ENCODE measurements around the gene RSF1.
"Not testable (repeated sequence)": the region's sequence is repeated elsewhere in the genome, so short reads cannot be mapped to it uniquely, and the experiment has no call there.

The RSF1 gene

GRCh38 chr11:77687088-77687487 lies 133.4 kb downstream of the RSF1 start:
- no peak for DNase-seq (ENCODE audit: low spot score)

DNA sequence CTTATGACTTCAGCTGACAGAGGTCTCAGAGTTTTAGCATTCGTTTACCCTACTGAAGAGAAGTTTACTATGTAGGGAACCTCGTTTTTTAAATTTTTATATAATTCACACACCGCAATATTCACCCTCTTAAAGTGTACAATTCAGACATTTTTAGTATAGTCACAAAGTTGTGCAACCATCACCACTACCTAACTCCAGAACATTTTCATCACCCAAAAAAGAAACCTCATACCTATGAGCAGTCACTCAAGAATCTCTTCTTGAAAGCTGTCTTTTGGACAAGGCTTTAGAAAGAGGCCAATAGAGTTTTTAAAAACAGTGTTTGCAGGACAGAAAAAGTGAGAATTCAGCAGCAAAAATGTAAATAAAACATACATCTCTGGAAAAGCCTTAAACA lies 143.4 kb downstream of the RSF1 start:
- no peak for DNase-seq (ENCODE audit: low spot score)

DNA sequence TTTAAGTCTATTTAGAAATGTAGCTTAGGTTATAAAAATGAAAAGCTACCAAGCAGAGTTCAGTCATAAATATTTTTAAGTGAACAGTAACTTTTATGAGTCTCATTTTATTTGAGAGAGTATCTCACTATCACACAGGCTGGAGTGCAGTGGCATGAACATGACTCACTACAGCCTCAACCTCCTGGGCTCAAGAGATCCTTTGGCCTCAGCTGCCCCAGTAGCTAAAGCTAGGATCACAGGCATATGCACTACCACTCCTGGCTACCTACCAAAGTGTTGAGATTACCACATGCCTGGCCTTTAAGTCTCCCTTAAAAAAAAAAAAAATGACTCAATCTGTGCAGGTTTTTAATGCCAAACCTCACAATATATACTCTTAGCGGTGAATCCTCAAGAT lies 148.3 kb downstream of the RSF1 start:
- DNase-seq (ENCODE audit: low spot score) = no peak

GRCh38 chr11:77669848-77670511 lies 150.5 kb downstream of the RSF1 start:
- DNase-seq (ENCODE audit: low spot score) = no peak

DNA sequence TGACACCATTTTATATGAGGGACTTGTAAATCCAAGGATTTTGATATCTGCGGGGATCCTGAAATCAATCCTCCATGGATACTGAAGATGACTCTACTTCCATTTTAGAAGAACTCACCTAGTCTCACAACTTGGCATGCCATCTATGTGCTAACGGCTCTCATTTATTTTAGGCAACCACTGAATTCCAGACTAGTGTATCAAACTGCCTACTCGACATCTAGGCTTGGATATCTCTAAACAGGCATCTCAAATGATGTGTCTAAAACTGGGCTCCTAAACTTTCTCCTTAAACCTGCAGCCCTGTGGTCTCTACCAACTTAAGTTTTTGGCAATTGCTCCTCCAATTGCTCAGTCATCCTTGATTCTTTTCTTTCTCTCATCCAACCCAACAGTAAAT lies 151.8 kb downstream of the RSF1 start:
- DNase-seq (ENCODE audit: low spot score) = no peak

DNA sequence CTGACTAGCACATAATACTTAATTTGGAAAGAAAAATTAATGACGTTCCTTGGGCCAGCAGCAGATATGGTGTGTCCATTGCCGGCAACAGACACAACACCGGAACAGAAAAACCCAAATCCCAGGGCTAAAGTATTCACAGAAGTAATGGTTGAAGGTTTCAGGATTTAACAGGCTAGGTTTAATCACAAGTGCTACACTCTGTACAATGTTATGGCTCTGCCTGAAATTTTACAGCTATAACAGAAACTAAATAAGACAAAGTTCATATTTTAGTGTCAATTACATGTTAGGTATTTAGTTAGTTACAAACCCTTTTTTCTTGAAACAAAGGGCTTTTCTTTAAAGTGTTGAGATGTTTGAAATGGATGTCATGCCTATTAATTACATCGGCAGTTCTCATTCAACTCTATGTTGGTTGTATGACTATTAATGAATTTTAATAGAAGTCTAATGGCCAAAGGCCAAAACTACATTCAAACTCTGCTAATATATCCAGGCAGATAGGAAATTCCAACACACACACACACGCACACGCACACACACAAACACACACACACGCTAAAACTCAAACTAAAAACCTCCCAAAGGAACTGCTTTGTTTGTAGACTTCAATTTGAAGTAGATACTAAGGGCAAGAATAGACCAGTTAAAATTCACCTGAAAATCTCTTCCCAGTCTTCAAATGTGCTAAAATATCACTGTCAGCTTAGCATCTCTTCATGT lies 155.1 kb downstream of the RSF1 start:
- DNase-seq (ENCODE audit: low spot score) = no peak

DNA sequence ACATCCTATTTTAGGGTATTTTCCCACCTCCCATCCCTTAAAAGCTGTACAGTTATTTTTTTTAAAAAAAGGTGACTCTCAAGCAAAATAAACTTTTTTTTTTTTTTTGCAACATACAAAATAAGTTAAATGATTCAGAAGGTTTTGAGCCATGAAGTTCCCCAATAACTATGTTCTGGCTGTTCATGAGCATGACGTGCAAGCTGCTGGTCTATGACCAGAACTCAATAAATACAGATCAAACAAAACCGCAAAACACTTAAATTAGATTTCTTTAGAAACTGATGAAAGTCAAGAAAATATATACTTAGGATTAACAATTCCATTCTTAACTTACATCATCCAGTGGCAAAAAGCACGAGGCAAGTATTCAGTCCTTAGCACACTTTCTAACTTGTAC lies 158.9 kb downstream of the RSF1 start:
- DNase-seq (ENCODE audit: low spot score) = no peak

GRCh38 chr11:77660947-77661346 lies 159.6 kb downstream of the RSF1 start:
- no peak for DNase-seq (ENCODE audit: low spot score)

- no peak for DNase-seq (ENCODE audit: low spot score)
These were observed 162.1 kb downstream of the RSF1 start for GRCh38 chr11:77658213-77659013.

DNA sequence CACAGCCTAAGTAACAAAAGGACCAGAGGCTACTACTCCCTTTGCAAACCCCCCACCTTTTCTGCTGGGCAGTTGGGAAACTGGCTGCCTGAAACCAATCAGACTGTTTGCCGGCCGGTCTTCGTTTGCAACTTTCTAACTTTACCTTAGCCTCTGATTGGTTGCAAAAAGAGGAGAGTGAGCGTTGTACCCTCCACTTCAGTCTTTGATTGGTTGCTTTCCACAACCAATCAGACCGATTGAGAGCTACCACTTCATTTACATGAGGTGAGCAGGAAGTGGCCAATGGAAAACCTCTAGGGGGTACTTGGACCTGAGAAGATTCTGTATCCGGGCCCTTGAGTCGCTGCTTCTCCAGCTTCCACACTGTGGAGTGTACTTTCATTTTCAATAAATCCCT lies 164.2 kb downstream of the RSF1 start:
- no peak for DNase-seq (ENCODE audit: low spot score)

DNA sequence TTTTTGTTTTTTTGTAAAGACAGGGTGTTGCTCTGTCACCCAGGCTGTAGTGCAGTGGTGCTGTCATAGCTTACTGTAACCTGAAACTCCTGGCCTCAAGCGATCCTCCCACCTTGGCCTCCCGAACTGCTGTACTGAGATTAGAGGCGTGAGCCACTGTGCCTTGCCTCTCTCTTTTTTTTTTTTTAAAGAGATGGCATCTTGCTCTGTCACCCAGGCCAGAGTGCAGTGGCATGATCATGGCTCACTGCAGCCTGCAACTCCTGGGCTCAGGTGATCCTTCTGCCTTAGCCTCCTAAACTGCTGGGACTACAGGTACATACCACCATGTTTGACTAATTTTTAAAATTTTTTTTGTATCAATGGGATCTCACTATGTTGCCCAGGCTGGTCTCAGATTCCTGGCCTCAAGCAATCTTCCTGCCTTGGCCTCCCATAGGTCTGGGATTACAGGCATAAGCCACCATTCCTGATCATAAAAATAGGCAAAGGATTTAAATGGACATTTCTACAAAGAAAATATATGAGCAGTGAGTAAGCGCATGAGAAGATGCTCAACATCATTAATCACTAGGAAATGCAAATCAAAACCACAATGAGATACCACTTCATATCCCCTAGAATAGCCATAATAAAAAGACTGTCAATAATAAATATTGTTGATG lies 165.6 kb downstream of the RSF1 start:
- no peak for DNase-seq (ENCODE audit: low spot score)

DNA sequence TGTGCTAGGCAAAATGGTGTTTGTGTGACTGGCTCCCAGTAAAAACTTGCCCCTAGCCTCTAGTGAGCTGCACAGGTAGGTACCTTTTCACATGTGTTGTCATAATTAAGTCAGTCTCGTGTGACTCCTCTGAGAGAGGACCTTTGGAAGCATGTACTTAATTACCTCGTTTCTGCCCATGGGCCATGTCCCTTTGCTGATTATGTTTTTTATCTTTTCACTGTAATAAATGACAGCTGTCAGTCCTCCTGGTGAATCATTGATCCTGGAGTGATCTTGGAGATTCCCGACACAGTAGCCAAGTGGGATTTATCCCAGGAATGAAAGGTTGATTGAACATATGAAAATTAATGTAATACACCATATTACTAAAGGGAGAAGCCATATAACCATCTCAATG lies 170.4 kb downstream of the RSF1 start:
- no peak for DNase-seq (ENCODE audit: low spot score)

DNA sequence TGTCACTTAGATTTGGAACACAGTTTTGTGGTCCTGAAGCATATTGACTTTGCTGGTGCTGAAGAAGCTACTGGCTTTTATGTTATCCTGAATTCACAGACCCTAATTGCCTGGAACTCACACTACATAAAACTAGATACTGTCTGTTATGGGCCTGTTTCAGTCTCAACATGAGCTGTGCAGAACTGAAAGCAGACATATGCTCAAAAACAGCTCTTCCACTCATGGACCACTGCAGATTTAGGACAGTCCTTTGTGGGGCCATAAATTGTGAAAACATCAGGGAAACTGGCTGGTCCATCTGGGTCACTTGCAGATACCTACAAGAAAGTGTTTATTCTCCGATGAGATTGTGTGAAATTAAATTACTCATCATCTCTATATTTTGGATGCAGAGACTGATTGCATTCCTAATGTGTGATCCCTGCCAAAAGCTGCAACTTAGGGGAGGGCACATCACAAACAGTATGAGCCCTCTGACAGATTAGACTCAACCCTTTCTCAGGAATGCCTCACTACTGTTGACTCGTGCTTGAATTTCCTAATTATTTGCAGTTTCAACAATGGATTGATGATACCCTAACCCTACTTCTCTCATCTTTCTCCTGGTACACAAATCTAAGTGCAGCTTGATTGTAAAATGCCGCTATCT lies 172.7 kb downstream of the RSF1 start:
- DNase-seq (ENCODE audit: low spot score) = no peak

DNA sequence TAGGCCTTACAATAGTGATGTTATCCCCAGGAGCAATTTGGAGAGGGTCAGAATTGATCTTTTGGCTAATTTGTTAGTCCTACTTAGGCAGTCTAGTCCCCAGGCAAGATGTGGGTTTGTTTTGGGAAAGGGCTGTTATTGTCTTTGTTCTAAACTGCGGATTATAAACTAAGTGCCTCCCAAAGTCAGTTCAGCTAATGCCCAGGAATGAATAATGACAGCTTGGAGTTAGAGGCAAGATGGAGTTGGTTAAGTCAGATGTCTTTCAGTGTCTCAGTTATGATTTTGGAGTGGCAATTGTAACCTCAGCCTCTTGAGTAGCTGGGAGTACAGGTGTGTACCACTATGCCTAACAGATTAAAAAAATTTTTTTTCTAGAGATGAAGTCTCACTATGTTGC lies 175.6 kb downstream of the RSF1 start:
- DNase-seq (ENCODE audit: low spot score) = no peak

DNA sequence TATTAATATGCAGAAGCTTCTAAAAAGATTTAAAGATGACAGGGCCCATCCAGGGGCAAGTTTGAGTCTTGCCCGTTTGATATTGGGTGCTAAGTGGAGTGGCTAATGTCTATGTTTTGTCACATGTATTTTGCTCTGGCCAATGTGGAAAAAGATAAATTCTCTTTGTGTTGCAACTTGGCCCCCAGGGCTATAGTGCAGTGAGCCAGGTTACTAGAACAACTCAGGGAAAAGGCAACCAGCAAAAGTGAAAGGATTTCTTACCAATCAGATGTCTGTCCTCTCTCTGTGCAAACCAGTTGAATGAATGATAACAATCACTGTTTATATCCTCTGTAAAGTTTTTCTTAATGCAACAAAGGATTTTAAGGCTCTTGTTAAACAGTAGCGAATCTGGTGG lies 178.3 kb downstream of the RSF1 start:
- no peak for DNase-seq (ENCODE audit: low spot score)

GRCh38 chr11:77637345-77638165 lies 183.0 kb downstream of the RSF1 start, which contains the start of gene CLNS1A:
Gene CLNS1A (minus strand): TSS chr11:77637794. CDS start chr11:77637714, 80 bp downstream.
- DNase-seq (ENCODE audit: low spot score) = peak; percentile 91

GRCh38 chr11:77636731-77637344 lies 183.7 kb downstream of the RSF1 start:
- DNase-seq (ENCODE audit: low spot score) = no peak

GRCh38 chr11:77633926-77634325 lies 186.6 kb downstream of the RSF1 start:
- DNase-seq (ENCODE audit: low spot score) = not testable (repeated sequence)

DNA sequence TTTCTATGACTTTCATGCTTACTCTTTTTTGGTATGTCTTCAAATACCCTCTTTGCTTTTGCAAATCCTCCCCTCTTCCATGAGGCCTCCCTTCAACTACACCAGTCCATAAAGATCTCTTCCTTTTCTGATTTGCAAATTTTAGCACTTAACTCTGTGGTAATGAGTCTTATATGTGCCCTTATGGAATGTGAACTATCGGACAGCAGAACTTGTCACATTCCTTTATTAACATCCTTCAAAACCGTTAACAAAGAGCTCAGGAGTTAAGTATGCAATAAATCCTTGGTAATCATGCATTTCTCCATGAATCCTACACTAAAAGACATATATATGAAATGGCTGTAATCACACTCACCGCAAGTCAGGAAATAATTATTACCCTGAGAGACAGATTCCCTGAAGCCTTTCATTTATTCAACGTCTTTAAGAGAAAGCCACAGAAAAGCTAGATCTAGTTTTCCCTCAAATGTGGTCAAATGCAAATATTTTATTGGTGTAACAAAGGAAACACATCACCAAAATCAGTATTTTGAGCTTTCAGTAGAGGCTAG lies 190.3 kb downstream of the RSF1 start:
- no peak for DNase-seq (ENCODE audit: low spot score)

DNA sequence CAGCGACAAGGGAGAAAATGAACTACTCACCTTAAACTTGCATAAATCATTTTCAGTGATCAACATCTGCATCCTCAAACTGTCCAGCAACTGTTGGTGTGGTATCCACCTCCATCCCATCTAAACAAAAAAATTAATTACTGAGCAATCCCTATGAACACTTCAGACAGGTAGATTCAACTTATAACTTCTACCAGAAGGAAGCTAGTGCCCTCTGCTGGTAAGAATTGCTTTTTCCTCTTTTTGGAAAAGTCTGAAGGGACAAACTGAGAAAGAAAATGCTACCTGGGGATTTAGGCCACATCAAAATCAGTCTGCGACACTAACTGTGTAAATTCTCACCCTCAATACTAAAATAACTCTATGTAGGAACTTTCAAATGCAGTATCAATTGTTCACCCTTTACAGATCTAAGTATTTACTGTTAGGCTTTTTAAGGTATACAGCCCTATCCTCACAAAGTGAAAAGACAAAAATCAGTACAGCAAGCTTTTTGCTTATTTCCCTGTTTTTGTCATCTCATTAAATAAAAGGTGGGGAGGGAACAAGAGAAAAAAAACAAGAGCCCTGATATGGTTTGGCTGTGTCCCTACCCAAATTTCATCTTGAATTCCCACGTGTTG lies 200.8 kb downstream of the RSF1 start:
- DNase-seq (ENCODE audit: low spot score) = peak; percentile 51

Data from activated CD4-positive, alpha-beta T cell treated with anti-CD3 and anti-CD28 coated beads, Interleukin-2, Interleukin-4, amounts not matched to agents 100 ng/mL and 50 ng/mL, durations not matched to agents 16 hours and 8 hours (primary cell).